Vagina (tissue), 2 donors: ENCODE data around the gene PRKCQ. TPM values are rescaled to one million over a fixed set of nuclear protein-coding genes. Genes with fewer than 3 reads are reported as not detected.

Experiments used
- DNase-seq, 2 donors: peaks; one replicate each; pipeline ENCODE4 v3.0.0-alpha.2; 2017; ENCODE audit errors: extremely low spot score in 2 of 2
- H3K27ac ChIP-seq: fragments of 200-600 bp; sonication (generic); one replicate; pipeline ENCODE4 v1.5.1; 2019
- H3K27me3 ChIP-seq: fragments of 200-600 bp; sonication (generic); one replicate; pipeline ENCODE4 v1.5.1; 2019
- H3K36me3 ChIP-seq, 2 donors: fragments of 200-600 bp; sonication (generic); one replicate each; pipeline ENCODE4 v1.5.1; 2017 to 2019
- H3K4me1 ChIP-seq: fragments of 200-600 bp; sonication (generic); one replicate; pipeline ENCODE4 v1.5.1; 2019
- H3K4me3 ChIP-seq, 2 donors: fragments of 200-600 bp; sonication (generic); 1 replicate in 1 of 2; 2 replicates in 1 of 2; pipeline ENCODE4 v1.5.1; 2016 to 2019
- H3K9me3 ChIP-seq: fragments of 200-600 bp; sonication (generic); one replicate; pipeline ENCODE4 v1.5.1; 2019
- CTCF ChIP-seq, 3 experiments: fragments of 450-650 bp in 2 of 3; fragments of 200-600 bp in 1 of 3; sonication (generic) in 1 of 3; IDR thresholded peaks; one replicate each; pipeline ENCODE4 v1.5.1; 2017 to 2019; ENCODE audit warnings: antibody characterized with exemption in 3 of 3, mild to moderate bottlenecking in 2 of 3, moderate library complexity in 2 of 3
- POLR2A ChIP-seq, 2 donors: fragments of 450-650 bp; IDR thresholded peaks; one replicate each; pipeline ENCODE4 v1.6.1; 2017; ENCODE audit warnings: antibody characterized with exemption in 2 of 2, mild to moderate bottlenecking in 2 of 2, moderate library complexity in 2 of 2
- POLR2AphosphoS5 ChIP-seq, 2 donors: sonication (generic); formaldehyde crosslinking; IDR thresholded peaks; one replicate each; pipeline ENCODE4 v1.9.0; 2017; ENCODE audit warnings: antibody characterized with exemption in 2 of 2, mild to moderate bottlenecking in 2 of 2, low read depth in 1 of 2; ENCODE audit not compliant: insufficient read depth in 1 of 2
- intact Hi-C: fragments of 100-400 bp; cut with DNase I; formaldehyde crosslinking; loops from one replicate; pipeline ENCODE4 v1.15.1; 2023
- total RNA-seq: library from RNA; depleted of rRNA; stranded (reverse); fragments of >200 nt; gene quantifications from one replicate; pipeline ENCODE4 v1.2.3, GENCODE V29; 2016

The PRKCQ gene
- total RNA-seq, 1 donor from 2014 or later = 3.7 TPM

DNA sequence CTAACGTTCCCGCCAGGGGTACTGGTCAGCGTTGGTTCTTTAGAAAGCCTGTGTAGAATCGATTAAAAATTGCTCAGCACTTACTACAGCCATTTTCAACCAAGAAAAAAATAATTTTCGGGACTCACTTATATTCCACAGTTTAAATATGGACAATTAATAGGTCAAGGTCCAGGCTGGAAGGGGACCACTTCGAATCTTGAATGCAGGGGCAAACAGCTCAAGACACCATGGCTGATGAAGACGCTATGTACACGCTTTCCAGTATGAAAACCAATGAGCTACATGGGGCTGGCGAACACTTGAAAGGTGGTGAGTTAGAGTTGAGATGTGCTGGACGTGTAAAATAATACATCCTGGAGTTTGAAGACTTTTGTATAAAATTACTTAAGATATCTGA is 87.2 kb downstream of the PRKCQ start:
- Histone ChIP-seq H3K4me1 (no peaks in the 10 kb centered on the region), H3K27me3 (no peaks in the 10 kb centered on the region), H3K9me3 (no peaks in the 10 kb centered on the region), H3K36me3 (no peaks in the 10 kb centered on the region), H3K27ac (no peak overlapping the region), H3K4me3 (no peak overlapping the region)
- intact Hi-C loops = no loop called here
- no peak for TF ChIP-seq POLR2A (IDR thresholded peaks at IDR 0.05)
- TF ChIP-seq POLR2AphosphoS5 (IDR thresholded peaks at IDR 0.05; ENCODE audit: insufficient read depth in 1 of 2, low read depth in 1 of 2) = no peak
- no peak for TF ChIP-seq CTCF (IDR thresholded peaks at IDR 0.05)
- DNase-seq = no peak

GRCh38 chr10:6491841-6492609 is 88.1 kb downstream of the PRKCQ start:
- Histone ChIP-seq H3K4me3 (no peak overlapping the region), H3K4me1 (no peaks in the 10 kb centered on the region), H3K27ac (no peak overlapping the region), H3K9me3 (no peaks in the 10 kb centered on the region), H3K27me3 (no peaks in the 10 kb centered on the region), H3K36me3 (no peaks in the 10 kb centered on the region)
- TF ChIP-seq CTCF (IDR thresholded peaks at IDR 0.05) (no peak), POLR2A (IDR thresholded peaks at IDR 0.05) (no peak), POLR2AphosphoS5 (IDR thresholded peaks at IDR 0.05; ENCODE audit: insufficient read depth in 1 of 2, low read depth in 1 of 2) (no peak)
- no peak for DNase-seq
- intact Hi-C loops = no loop called here

GRCh38 chr10:6490614-6491013 is 89.5 kb downstream of the PRKCQ start:
- H3K4me1 ChIP-seq = no peaks in the 10 kb centered on the region
- no peak for DNase-seq
- H3K4me3 ChIP-seq = no peak overlapping the region
- H3K36me3 ChIP-seq = no peaks in the 10 kb centered on the region
- H3K27me3 ChIP-seq = no peaks in the 10 kb centered on the region
- no peak for TF ChIP-seq CTCF (IDR thresholded peaks at IDR 0.05)
- no peak for TF ChIP-seq POLR2A (IDR thresholded peaks at IDR 0.05)
- TF ChIP-seq POLR2AphosphoS5 (IDR thresholded peaks at IDR 0.05; ENCODE audit: insufficient read depth in 1 of 2, low read depth in 1 of 2) = no peak
- no peak overlapping the region for H3K27ac ChIP-seq
- H3K9me3 ChIP-seq = no peaks in the 10 kb centered on the region
- intact Hi-C loops = no loop called here

DNA sequence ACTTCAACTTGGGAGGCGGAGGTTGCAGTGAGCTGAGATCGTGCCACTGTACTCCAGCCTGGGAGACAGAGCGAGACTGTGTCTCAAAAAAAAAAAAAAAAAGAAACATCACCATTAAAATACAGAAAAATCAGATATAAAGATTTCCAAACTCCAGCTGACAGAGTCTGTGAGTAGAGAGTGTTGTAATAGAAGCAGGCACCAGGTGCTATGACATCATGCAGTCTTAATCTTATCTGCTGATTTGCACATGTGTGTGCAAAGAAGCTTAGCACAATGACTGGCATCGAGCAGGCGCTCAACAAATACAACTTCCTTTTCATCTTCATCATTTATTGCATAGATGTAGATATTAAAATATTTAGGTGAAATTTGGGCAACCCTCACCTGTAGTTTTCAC is 92.2 kb downstream of the PRKCQ start:
- H3K27me3 ChIP-seq = no peaks in the 10 kb centered on the region
- intact Hi-C loops = no loop called here
- DNase-seq = no peak
- H3K4me3 ChIP-seq = no peak overlapping the region
- TF ChIP-seq CTCF (IDR thresholded peaks at IDR 0.05) (no peak), POLR2AphosphoS5 (IDR thresholded peaks at IDR 0.05; ENCODE audit: insufficient read depth in 1 of 2, low read depth in 1 of 2) (no peak), POLR2A (IDR thresholded peaks at IDR 0.05) (no peak)
- no peaks in the 10 kb centered on the region for H3K4me1 ChIP-seq
- no peaks in the 10 kb centered on the region for H3K9me3 ChIP-seq
- no peaks in the 10 kb centered on the region for H3K36me3 ChIP-seq
- no peak overlapping the region for H3K27ac ChIP-seq

GRCh38 chr10:6486309-6486708 is 93.8 kb downstream of the PRKCQ start:
- TF ChIP-seq POLR2AphosphoS5 (IDR thresholded peaks at IDR 0.05; ENCODE audit: insufficient read depth in 1 of 2, low read depth in 1 of 2) = no peak
- TF ChIP-seq POLR2A (IDR thresholded peaks at IDR 0.05) = no peak
- TF ChIP-seq CTCF (IDR thresholded peaks at IDR 0.05) = no peak
- H3K4me1 ChIP-seq = no peaks in the 10 kb centered on the region
- no peak for DNase-seq

More at GRCh38 chr10:6486309-6486708, 93.8 kb downstream of the PRKCQ start:
- intact Hi-C loops = no loop called here
- Histone ChIP-seq H3K27ac (no peak overlapping the region), H3K4me3 (no peak overlapping the region), H3K9me3 (no peaks in the 10 kb centered on the region), H3K27me3 (no peaks in the 10 kb centered on the region), H3K36me3 (no peaks in the 10 kb centered on the region)
